Measurements from ENCODE around the gene SPAG9.

Gene SPAG9

DNA sequence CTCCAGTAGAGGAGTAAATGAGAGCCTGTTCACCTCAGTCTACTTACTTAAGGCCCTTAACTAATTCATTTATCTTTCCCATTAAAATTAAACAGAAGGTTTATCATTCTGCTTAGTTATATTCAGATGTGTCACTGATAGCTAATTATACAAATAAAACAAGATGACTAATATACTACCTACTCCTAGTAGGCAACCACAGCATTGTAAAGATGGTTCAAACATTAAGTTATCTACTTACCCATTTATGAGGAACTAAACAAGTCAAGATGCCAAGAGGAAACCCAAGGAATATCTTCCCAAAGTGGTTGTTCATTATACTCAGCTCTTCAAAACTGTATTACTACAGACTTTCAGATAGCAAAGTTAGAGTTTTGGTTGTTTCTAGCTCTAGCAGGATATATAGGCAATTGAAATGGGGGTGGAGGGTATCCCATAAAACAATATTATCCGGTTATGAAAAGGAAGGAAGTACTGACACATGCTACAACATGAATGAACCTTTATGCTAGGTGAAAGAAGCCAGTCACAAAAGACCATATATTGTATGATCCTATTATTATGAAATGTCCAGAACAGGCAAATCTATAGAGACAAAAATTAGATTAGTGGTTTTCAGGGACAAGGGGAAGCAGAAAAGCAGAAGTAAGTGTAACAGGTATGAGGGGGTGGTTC is 56.5 kb downstream of the SPAG9 start:
- Histone ChIP-seq H3K27ac (ENCODE audit: extremely low read depth, low read depth, low read length) (no peak overlapping the region), H3K36me3 (ENCODE audit: control insufficient read depth in 2 of 2, insufficient read depth in 1 of 2, low read length in 2 of 2) (no peaks in the 10 kb centered on the region), H3K9me3 (ENCODE audit: control insufficient read depth, insufficient read depth, low read depth, low read length) (no peaks in the 10 kb centered on the region), H3K4me3 (ENCODE audit: low read depth, low read length) (no peak overlapping the region), H3K4me1 (ENCODE audit: control insufficient read depth, insufficient read depth, low read length) (no peaks in the 10 kb centered on the region)
- TF ChIP-seq ZBTB20 (tag by site-specific recombination; IDR thresholded peaks at IDR 0.05) (no peak), SP7 (tag by site-specific recombination; IDR thresholded peaks at IDR 0.05) (no peak), ZNF175 (tag by site-specific recombination; IDR thresholded peaks at IDR 0.05) (no peak), REPIN1 (tag by site-specific recombination; IDR thresholded peaks at IDR 0.05; ENCODE audit: low read depth) (no peak), ZNF555 (tag by site-specific recombination; conservative IDR thresholded peaks at IDR 0.05) (no peak), ZNF791 (tag by site-specific recombination; IDR thresholded peaks at IDR 0.05) (no peak), ZNF521 (tag by site-specific recombination; IDR thresholded peaks at IDR 0.05) (no peak), ZNF404 (tag by site-specific recombination; IDR thresholded peaks at IDR 0.05) (no peak), MYNN (tag by site-specific recombination; IDR thresholded peaks at IDR 0.05; ENCODE audit: borderline replicate concordance) (no peak), GLI2 (tag by site-specific recombination; IDR thresholded peaks at IDR 0.05; ENCODE audit: borderline replicate concordance, low read depth) (no peak)
- TF ChIP-seq, protein P1, sequence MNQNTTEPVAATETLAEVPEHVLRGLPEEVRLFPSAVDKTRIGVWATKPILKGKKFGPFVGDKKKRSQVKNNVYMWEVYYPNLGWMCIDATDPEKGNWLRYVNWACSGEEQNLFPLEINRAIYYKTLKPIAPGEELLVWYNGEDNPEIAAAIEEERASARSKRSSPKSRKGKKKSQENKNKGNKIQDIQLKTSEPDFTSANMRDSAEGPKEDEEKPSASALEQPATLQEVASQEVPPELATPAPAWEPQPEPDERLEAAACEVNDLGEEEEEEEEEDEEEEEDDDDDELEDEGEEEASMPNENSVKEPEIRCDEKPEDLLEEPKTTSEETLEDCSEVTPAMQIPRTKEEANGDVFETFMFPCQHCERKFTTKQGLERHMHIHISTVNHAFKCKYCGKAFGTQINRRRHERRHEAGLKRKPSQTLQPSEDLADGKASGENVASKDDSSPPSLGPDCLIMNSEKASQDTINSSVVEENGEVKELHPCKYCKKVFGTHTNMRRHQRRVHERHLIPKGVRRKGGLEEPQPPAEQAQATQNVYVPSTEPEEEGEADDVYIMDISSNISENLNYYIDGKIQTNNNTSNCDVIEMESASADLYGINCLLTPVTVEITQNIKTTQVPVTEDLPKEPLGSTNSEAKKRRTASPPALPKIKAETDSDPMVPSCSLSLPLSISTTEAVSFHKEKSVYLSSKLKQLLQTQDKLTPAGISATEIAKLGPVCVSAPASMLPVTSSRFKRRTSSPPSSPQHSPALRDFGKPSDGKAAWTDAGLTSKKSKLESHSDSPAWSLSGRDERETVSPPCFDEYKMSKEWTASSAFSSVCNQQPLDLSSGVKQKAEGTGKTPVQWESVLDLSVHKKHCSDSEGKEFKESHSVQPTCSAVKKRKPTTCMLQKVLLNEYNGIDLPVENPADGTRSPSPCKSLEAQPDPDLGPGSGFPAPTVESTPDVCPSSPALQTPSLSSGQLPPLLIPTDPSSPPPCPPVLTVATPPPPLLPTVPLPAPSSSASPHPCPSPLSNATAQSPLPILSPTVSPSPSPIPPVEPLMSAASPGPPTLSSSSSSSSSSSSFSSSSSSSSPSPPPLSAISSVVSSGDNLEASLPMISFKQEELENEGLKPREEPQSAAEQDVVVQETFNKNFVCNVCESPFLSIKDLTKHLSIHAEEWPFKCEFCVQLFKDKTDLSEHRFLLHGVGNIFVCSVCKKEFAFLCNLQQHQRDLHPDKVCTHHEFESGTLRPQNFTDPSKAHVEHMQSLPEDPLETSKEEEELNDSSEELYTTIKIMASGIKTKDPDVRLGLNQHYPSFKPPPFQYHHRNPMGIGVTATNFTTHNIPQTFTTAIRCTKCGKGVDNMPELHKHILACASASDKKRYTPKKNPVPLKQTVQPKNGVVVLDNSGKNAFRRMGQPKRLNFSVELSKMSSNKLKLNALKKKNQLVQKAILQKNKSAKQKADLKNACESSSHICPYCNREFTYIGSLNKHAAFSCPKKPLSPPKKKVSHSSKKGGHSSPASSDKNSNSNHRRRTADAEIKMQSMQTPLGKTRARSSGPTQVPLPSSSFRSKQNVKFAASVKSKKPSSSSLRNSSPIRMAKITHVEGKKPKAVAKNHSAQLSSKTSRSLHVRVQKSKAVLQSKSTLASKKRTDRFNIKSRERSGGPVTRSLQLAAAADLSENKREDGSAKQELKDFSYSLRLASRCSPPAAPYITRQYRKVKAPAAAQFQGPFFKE (tag by site-specific recombination; IDR thresholded peaks at IDR 0.05; ENCODE audit: borderline replicate concordance) = no peak
- POLR2A ChIA-PET = no interaction called here
- CTCF ChIA-PET = interaction anchor here (1.3 to 1.5 kb wide), 2 partner anchors 13 to 89 kb away, joined by 3 to 9 read pairs; partner anchors contain the start of gene NME1

DNA sequence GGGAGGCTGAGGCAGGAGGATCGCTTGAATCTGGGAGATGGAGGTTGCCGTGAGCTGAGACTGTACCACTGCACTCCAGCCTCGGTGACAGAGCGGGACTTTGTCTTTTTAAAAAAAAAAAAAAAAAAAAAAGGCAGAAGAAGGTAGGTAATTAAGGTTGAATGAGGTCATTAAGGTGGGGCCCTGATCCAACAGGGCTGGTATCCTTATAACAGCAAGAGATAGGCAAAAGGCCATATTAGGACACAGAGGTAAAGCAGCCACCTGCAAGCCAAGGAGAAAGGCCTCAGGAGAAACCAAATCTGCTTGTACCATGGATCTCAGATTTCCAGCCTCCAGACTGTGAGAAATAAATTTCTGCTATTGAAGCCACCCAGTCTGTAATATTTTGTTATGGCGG is 60.3 kb downstream of the SPAG9 start:
- Histone ChIP-seq H3K4me3 (ENCODE audit: low read depth, low read length) (no peak overlapping the region), H3K4me1 (ENCODE audit: control insufficient read depth, insufficient read depth, low read length) (peaks cover 7% of the 10 kb centered on the region), H3K27ac (ENCODE audit: extremely low read depth, low read depth, low read length) (no peak overlapping the region), H3K36me3 (ENCODE audit: control insufficient read depth in 2 of 2, insufficient read depth in 1 of 2, low read length in 2 of 2) (no peaks in the 10 kb centered on the region), H3K9me3 (ENCODE audit: control insufficient read depth, insufficient read depth, low read depth, low read length) (no peaks in the 10 kb centered on the region)
- POLR2A ChIA-PET = no interaction called here
- CTCF ChIA-PET = interaction anchor here (0.6 to 0.9 kb wide), 3 partner anchors 13 to 212 kb away, joined by 3 to 5 read pairs (median 3); no protein-coding TSS in a partner anchor
- TF ChIP-seq PRDM10 (tag by site-specific recombination; IDR thresholded peaks at IDR 0.05) (0 out of 2 replicates have a peak, but pooled peaks have one; percentile 60), ZNF558 (tag by site-specific recombination; IDR thresholded peaks at IDR 0.05) (no peak), ZNF362 (tag by site-specific recombination; IDR thresholded peaks at IDR 0.05) (peak; percentile 47; the same call in 1 of the 2 replicates), ZFP69B (tag by site-specific recombination; IDR thresholded peaks at IDR 0.05) (0 out of 2 replicates have a peak, but pooled peaks have one; percentile 37)
